Measurements from ENCODE around the gene DMKN.
"Not testable (repeated sequence)": the region's sequence is repeated elsewhere in the genome, so short reads cannot be mapped to it uniquely, and the experiment has no call there.

The DMKN gene

DNA sequence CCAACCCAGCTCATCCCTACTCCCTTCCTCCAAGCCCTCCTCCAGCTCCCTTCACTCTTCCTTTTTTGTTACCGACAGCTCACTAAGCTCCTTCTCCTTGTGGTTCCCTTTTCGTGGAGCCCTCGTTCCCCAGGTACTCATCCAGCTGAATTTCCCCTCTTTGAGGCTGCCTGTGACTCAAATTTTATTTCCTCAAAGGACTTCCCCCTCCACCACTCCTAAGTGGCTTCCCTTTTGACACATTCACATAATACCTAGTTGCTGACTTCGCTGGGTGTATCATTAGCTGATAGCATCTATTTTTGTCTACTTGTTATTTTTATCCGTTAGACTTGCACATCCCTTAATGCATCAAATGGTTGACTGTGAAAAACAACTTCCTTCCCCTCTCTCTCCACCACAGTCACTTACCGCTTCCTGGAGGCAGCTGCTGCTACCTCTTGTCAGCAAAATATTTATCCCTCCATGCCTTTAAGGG is 50.9 kb downstream of the DMKN start:
- no peak for TF ChIP-seq ARNTL (CRISPR knock-in tag; IDR thresholded peaks at IDR 0.05; ENCODE audit: borderline replicate concordance, low read depth)
- no peak for TF ChIP-seq PPARA (CRISPR knock-in tag; IDR thresholded peaks at IDR 0.05; ENCODE audit: borderline replicate concordance)
- no peak for TF ChIP-seq ISL1 (CRISPR knock-in tag; IDR thresholded peaks at IDR 0.05)
- TF ChIP-seq ZNF70 (CRISPR knock-in tag; IDR thresholded peaks at IDR 0.05): no peak
- TF ChIP-seq ZFP3 (CRISPR knock-in tag; IDR thresholded peaks at IDR 0.05): no peak
- TF ChIP-seq TOX (CRISPR knock-in tag; IDR thresholded peaks at IDR 0.05; ENCODE audit: borderline replicate concordance): no peak
- TF ChIP-seq, protein P1, sequence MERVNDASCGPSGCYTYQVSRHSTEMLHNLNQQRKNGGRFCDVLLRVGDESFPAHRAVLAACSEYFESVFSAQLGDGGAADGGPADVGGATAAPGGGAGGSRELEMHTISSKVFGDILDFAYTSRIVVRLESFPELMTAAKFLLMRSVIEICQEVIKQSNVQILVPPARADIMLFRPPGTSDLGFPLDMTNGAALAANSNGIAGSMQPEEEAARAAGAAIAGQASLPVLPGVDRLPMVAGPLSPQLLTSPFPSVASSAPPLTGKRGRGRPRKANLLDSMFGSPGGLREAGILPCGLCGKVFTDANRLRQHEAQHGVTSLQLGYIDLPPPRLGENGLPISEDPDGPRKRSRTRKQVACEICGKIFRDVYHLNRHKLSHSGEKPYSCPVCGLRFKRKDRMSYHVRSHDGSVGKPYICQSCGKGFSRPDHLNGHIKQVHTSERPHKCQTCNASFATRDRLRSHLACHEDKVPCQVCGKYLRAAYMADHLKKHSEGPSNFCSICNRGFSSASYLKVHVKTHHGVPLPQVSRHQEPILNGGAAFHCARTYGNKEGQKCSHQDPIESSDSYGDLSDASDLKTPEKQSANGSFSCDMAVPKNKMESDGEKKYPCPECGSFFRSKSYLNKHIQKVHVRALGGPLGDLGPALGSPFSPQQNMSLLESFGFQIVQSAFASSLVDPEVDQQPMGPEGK (CRISPR knock-in tag; IDR thresholded peaks at IDR 0.05; ENCODE audit: borderline replicate concordance): no peak
- no peak for TF ChIP-seq ZNF8 (CRISPR knock-in tag; IDR thresholded peaks at IDR 0.05)
- TF ChIP-seq CSDC2 (CRISPR knock-in tag; IDR thresholded peaks at IDR 0.05): no peak
- TF ChIP-seq, protein P2, sequence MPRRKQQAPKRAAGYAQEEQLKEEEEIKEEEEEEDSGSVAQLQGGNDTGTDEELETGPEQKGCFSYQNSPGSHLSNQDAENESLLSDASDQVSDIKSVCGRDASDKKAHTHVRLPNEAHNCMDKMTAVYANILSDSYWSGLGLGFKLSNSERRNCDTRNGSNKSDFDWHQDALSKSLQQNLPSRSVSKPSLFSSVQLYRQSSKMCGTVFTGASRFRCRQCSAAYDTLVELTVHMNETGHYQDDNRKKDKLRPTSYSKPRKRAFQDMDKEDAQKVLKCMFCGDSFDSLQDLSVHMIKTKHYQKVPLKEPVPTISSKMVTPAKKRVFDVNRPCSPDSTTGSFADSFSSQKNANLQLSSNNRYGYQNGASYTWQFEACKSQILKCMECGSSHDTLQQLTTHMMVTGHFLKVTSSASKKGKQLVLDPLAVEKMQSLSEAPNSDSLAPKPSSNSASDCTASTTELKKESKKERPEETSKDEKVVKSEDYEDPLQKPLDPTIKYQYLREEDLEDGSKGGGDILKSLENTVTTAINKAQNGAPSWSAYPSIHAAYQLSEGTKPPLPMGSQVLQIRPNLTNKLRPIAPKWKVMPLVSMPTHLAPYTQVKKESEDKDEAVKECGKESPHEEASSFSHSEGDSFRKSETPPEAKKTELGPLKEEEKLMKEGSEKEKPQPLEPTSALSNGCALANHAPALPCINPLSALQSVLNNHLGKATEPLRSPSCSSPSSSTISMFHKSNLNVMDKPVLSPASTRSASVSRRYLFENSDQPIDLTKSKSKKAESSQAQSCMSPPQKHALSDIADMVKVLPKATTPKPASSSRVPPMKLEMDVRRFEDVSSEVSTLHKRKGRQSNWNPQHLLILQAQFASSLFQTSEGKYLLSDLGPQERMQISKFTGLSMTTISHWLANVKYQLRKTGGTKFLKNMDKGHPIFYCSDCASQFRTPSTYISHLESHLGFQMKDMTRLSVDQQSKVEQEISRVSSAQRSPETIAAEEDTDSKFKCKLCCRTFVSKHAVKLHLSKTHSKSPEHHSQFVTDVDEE (CRISPR knock-in tag; IDR thresholded peaks at IDR 0.05): no peak
- TF ChIP-seq SNAI2 (CRISPR knock-in tag; IDR thresholded peaks at IDR 0.05): no peak
- no peak for TF ChIP-seq OSR1 (CRISPR knock-in tag; IDR thresholded peaks at IDR 0.05)
- TF ChIP-seq TCF4 (CRISPR knock-in tag; IDR thresholded peaks at IDR 0.05; ENCODE audit: borderline replicate concordance): no peak
- no peak for ATAC-seq

DNA sequence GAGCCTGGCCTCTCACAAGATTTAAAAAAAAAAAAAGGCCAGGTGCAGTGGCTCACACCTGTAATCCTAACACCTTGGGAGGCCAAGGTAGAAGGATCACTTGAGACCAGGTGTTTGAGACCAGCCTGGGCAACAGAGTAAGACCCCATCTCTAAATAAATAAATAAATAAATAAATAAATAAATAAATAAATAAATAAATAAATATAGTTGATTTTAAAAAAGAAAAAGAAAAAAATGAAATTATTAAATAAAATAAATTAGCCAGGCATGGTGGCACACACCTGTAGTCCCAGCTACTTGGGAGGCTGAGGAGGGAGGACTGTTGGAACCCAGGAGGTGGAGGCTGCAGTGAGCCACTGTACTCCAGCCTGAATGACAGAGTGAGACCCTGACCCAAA is 51.7 kb downstream of the DMKN start:
- ATAC-seq: not testable (repeated sequence)

DNA sequence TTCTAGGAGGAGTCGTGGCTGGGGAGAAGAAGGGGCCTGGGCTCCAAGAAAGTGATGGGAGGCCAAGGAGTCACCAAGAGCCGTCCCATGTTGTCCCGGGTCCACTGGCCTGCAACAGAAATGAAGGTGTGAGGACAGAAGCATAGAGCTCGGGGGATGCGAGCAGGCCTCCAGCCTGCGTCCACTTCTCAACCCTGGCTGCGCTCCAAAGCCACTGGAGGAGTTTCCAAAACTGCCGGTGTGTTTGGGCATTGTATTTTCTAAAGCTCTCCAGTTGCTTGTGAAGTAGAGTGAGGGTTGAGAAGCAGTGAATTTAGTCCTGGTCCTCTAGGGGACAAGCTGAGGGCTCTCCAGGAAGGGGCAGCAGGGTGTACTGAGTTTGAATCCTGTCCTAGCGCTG is 52.4 kb downstream of the DMKN start:
- no peak for TF ChIP-seq ZC3H10 (CRISPR knock-in tag; IDR thresholded peaks at IDR 0.05)
- no peak for TF ChIP-seq ZNF8 (CRISPR knock-in tag; IDR thresholded peaks at IDR 0.05)
- TF ChIP-seq TOX (CRISPR knock-in tag; IDR thresholded peaks at IDR 0.05; ENCODE audit: borderline replicate concordance): no peak
- no peak for TF ChIP-seq ZNF565 (CRISPR knock-in tag; conservative IDR thresholded peaks at IDR 0.05; ENCODE audit: low read depth)
- no peak for TF ChIP-seq TCF4 (CRISPR knock-in tag; IDR thresholded peaks at IDR 0.05; ENCODE audit: borderline replicate concordance)
- no peak for TF ChIP-seq ZFP30 (CRISPR knock-in tag; IDR thresholded peaks at IDR 0.05)
- TF ChIP-seq PPARA (CRISPR knock-in tag; IDR thresholded peaks at IDR 0.05; ENCODE audit: borderline replicate concordance): no peak
- TF ChIP-seq, protein P3, sequence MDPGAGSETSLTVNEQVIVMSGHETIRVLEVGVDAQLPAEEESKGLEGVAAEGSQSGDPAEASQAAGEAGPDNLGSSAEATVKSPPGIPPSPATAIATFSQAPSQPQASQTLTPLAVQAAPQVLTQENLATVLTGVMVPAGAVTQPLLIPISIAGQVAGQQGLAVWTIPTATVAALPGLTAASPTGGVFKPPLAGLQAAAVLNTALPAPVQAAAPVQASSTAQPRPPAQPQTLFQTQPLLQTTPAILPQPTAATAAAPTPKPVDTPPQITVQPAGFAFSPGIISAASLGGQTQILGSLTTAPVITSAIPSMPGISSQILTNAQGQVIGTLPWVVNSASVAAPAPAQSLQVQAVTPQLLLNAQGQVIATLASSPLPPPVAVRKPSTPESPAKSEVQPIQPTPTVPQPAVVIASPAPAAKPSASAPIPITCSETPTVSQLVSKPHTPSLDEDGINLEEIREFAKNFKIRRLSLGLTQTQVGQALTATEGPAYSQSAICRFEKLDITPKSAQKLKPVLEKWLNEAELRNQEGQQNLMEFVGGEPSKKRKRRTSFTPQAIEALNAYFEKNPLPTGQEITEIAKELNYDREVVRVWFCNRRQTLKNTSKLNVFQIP (CRISPR knock-in tag; IDR thresholded peaks at IDR 0.05; ENCODE audit: borderline replicate concordance, low read depth): no peak
- TF ChIP-seq BACH2 (CRISPR knock-in tag; IDR thresholded peaks at IDR 0.05; ENCODE audit: borderline replicate concordance): no peak
- no peak for TF ChIP-seq ZFP3 (CRISPR knock-in tag; IDR thresholded peaks at IDR 0.05)
- no peak for TF ChIP-seq ZNF70 (CRISPR knock-in tag; IDR thresholded peaks at IDR 0.05)
- TF ChIP-seq OSR1 (CRISPR knock-in tag; IDR thresholded peaks at IDR 0.05): no peak
- TF ChIP-seq RARB (CRISPR knock-in tag; IDR thresholded peaks at IDR 0.05): no peak
- no peak for TF ChIP-seq SNAI2 (CRISPR knock-in tag; IDR thresholded peaks at IDR 0.05)
- ATAC-seq: no peak

DNA sequence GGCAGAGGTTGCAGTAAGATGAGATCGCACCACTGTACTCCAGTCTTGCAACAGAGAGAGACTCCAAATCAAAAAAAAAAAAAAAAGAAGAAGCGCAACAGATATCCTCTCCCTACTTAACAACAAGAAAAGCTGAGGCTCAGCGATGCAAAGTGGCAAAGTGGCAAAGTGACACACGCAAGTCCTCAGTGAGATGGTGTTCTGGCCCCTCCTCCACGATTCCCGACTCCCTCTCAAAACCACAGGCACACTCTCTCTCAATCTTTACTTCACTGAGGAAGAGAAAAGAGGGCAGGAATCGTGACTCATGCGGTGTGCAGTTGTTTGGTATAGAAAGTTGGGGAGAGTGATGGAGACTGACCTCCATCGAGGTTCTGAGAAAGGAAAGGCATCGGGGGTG is 52.8 kb downstream of the DMKN start:
- TF ChIP-seq SNAI2 (CRISPR knock-in tag; IDR thresholded peaks at IDR 0.05) (no peak), CSDC2 (CRISPR knock-in tag; IDR thresholded peaks at IDR 0.05) (no peak), BACH2 (CRISPR knock-in tag; IDR thresholded peaks at IDR 0.05; ENCODE audit: borderline replicate concordance) (no peak), TOX (CRISPR knock-in tag; IDR thresholded peaks at IDR 0.05; ENCODE audit: borderline replicate concordance) (no peak), ARNTL (CRISPR knock-in tag; IDR thresholded peaks at IDR 0.05; ENCODE audit: borderline replicate concordance, low read depth) (no peak), ISL1 (CRISPR knock-in tag; IDR thresholded peaks at IDR 0.05) (no peak), GLIS3 (CRISPR knock-in tag; IDR thresholded peaks at IDR 0.05) (no peak), ZFP3 (CRISPR knock-in tag; IDR thresholded peaks at IDR 0.05) (no peak), ZFP30 (CRISPR knock-in tag; IDR thresholded peaks at IDR 0.05) (no peak), PPARA (CRISPR knock-in tag; IDR thresholded peaks at IDR 0.05; ENCODE audit: borderline replicate concordance) (no peak), ZC3H10 (CRISPR knock-in tag; IDR thresholded peaks at IDR 0.05) (no peak), ZNF565 (CRISPR knock-in tag; conservative IDR thresholded peaks at IDR 0.05; ENCODE audit: low read depth) (no peak), RARB (CRISPR knock-in tag; IDR thresholded peaks at IDR 0.05) (no peak)
- TF ChIP-seq, protein P2 (CRISPR knock-in tag; IDR thresholded peaks at IDR 0.05): no peak
- no peak for ATAC-seq

All from SK-N-SH treated with all-trans-retinoic acid at 6 μM for 48 hours (cell line).